SK-N-SH treated with all-trans-retinoic acid at 6 μM for 48 hours (cell line): ENCODE results near the gene WWC2.

Source experiments
- CSDC2 ChIP-seq: fragments of 250-450 bp; sonication (Bioruptor Pico); IDR thresholded peaks from 2 replicates; pipeline ENCODE4 v1.5.0; 2020; ENCODE audit warnings: mild to moderate bottlenecking, moderate library complexity
- GLIS3 ChIP-seq: fragments of 250-450 bp; sonication (Bioruptor Pico); IDR thresholded peaks from 2 replicates; pipeline ENCODE4 v1.5.0; 2020; ENCODE audit warnings: mild to moderate bottlenecking, moderate library complexity
- PATZ1 ChIP-seq: fragments of 250-450 bp; sonication (Bioruptor Pico); IDR thresholded peaks from 2 replicates; pipeline ENCODE4 v1.8.0; 2020; ENCODE audit warnings: mild to moderate bottlenecking, moderate library complexity, borderline replicate concordance
- RARB ChIP-seq: fragments of 250-450 bp; sonication (Bioruptor Pico); IDR thresholded peaks from 2 replicates; pipeline ENCODE4 v1.8.0; 2021; ENCODE audit warnings: mild to moderate bottlenecking, moderate library complexity

GRCh38 chr4:183068502-183068901 lies 30.6 kb upstream of the WWC2 start:
- TF ChIP-seq RARB (no peak), CSDC2 (CRISPR knock-in tag) (no peak), PATZ1 (CRISPR knock-in tag) (no peak), GLIS3 (CRISPR knock-in tag) (no peak)
